HCT116 (cell line): ENCODE data around the gene ARHGEF1. TPM values are rescaled to one million over a fixed set of nuclear protein-coding genes. Genes with fewer than 3 reads are reported as not detected.

ENCODE experiments used
- ATAC-seq: fragments of 200-7000 bp; cut with Tn5 transposase; 2 replicates; pipeline ENCODE4 v1.9.1; 2020; ENCODE audit warnings: mild to moderate bottlenecking, moderate library complexity
- BruUV-seq: library from RNA; stranded (reverse); fragments of 400-500 nt; replicated peaks from 2 replicates; lab custom pipeline; 2021; lab: Mats Ljungman, UMichigan
- CTCF ChIA-PET: fragments of 300-600 bp; sonication (Branson Sonifier 250); formaldehyde crosslinking; loops from one replicate; lab custom pipeline; 2021; ENCODE audit warnings: antibody characterized with exemption; lab: Charles Lee
- POLR2A ChIA-PET: fragments of 300-600, 350-600 bp; sonication (Branson Sonifier 250); formaldehyde crosslinking; loops from one replicate; lab custom pipeline; 2021; ENCODE audit warnings: antibody characterized with exemption; lab: Charles Lee
- RAD21 ChIA-PET, 2 experiments: fragments of 300-600 bp; sonication (Branson Sonifier 250); formaldehyde crosslinking; loops; one replicate each; lab custom pipeline; 2023; ENCODE audit warnings: low total read pairs in 2 of 2; ENCODE audit not compliant: uncharacterized antibody in 2 of 2, unreplicated experiment in 2 of 2, low non-redundant PET in 1 of 2; lab: Charles Lee
- DNase-seq: peaks from one replicate; pipeline ENCODE4 v3.0.0-alpha.2; 2010; ENCODE audit warnings: low read depth, low spot score
- H2AFZ ChIP-seq: fragments of 200-600 bp; shearing (Covaris generic), sonication (generic); 2 replicates; pipeline ENCODE4 v1.6.1; 2017; ENCODE audit warnings: low read depth, mixed run types, mixed read lengths, antibody characterized with exemption, low read length; ENCODE audit not compliant: poor library complexity, severe bottlenecking
- H3K27ac ChIP-seq: 2 replicates; pipeline ENCODE4 v1.5.1; 2012; ENCODE audit warnings: low read depth, low read length
- H3K27me3 ChIP-seq: fragments of 200-600 bp; sonication (generic); 2 replicates; pipeline ENCODE4 v1.6.1; 2016; ENCODE audit warnings: mixed run types, low read length, mixed read lengths; ENCODE audit not compliant: insufficient read depth
- H3K36me3 ChIP-seq, 2 experiments: fragments of 200-500 bp in 1 of 2; fragments of 200-600 bp in 1 of 2; sonication (Bioruptor generic) in 1 of 2; sonication (generic) in 1 of 2; 2 replicates each; pipeline versions ENCODE4 v1.5.1 to v1.6.1; 2014 to 2016; ENCODE audit warnings: low read length in 2 of 2, inconsistent platforms in 1 of 2, mixed read lengths in 1 of 2, mixed run types in 1 of 2; ENCODE audit not compliant: insufficient read depth in 2 of 2, control insufficient read depth in 1 of 2
- H3K4me1 ChIP-seq, 2 experiments: fragments of 200-600 bp in 1 of 2; sonication (generic) in 1 of 2; 2 replicates each; pipeline versions ENCODE4 v1.5.1 to v1.6.1; 2012 to 2017; ENCODE audit warnings: low read length in 2 of 2, inconsistent platforms in 1 of 2, mild to moderate bottlenecking in 1 of 2, mixed read lengths in 1 of 2, mixed run types in 1 of 2, moderate library complexity in 1 of 2; ENCODE audit not compliant: insufficient read depth in 2 of 2, control insufficient read depth in 1 of 2
- H3K4me2 ChIP-seq: fragments of 200-600 bp; sonication (generic); 2 replicates; pipeline ENCODE4 v1.6.1; 2017; ENCODE audit warnings: mixed run types, low read length, mixed read lengths
- H3K4me3 ChIP-seq, 2 experiments: fragments of 200-600 bp in 1 of 2; sonication (generic) in 1 of 2; replicated peaks in 1 of 2; 2 replicates each; pipeline ENCODE4 v1.5.1; 2011 to 2016; ENCODE audit warnings: low read length in 2 of 2, control low read depth in 1 of 2, low read depth in 1 of 2, mild to moderate bottlenecking in 1 of 2, mixed read lengths in 1 of 2, mixed run types in 1 of 2
- H3K79me2 ChIP-seq: fragments of 200-600 bp; sonication (generic); 2 replicates; pipeline ENCODE4 v1.6.1; 2017; ENCODE audit warnings: mild to moderate bottlenecking, mixed run types, low read length, moderate library complexity, mixed read lengths; ENCODE audit not compliant: insufficient read depth
- H3K9ac ChIP-seq: fragments of 200-600 bp; sonication (generic); 2 replicates; pipeline ENCODE4 v1.6.1; 2016; ENCODE audit warnings: low read length, mixed read lengths
- H3K9me2 ChIP-seq: fragments of 200-600 bp; sonication (generic), shearing (Covaris generic); 2 replicates; pipeline ENCODE4 v1.6.1; 2017; ENCODE audit warnings: mixed run types, mild to moderate bottlenecking, moderate library complexity; ENCODE audit not compliant: insufficient read depth
- H3K9me3 ChIP-seq, 2 experiments: fragments of 200-500 bp in 1 of 2; fragments of 200-600 bp in 1 of 2; sonication (Bioruptor generic) in 1 of 2; sonication (generic) in 1 of 2; 2 replicates each; pipeline ENCODE4 v1.6.1; 2014 to 2017; ENCODE audit warnings: low read length in 2 of 2, mixed read lengths in 2 of 2, inconsistent platforms in 1 of 2, low read depth in 1 of 2, mild to moderate bottlenecking in 1 of 2, mixed run types in 1 of 2, moderate library complexity in 1 of 2; ENCODE audit not compliant: control insufficient read depth in 1 of 2, insufficient read depth in 1 of 2
- H4K20me1 ChIP-seq: fragments of 200-600 bp; sonication (generic), shearing (Covaris generic); 2 replicates; pipeline ENCODE4 v1.6.1; 2017; ENCODE audit warnings: mixed run types, mild to moderate bottlenecking, moderate library complexity; ENCODE audit not compliant: insufficient read depth
- ATF3 ChIP-seq: IDR thresholded peaks from 2 replicates; pipeline ENCODE4 v1.6.1; 2012
- CTCF ChIP-seq, 3 experiments: fragments of 200-600 bp in 1 of 3; sonication (generic) in 1 of 3; IDR thresholded peaks in 2 of 3; conservative IDR thresholded peaks in 1 of 3; 2 replicates each; pipeline ENCODE4 v1.5.1; 2012 to 2017; ENCODE audit warnings: low read depth in 2 of 3, low read length in 2 of 3, antibody characterized with exemption in 1 of 3, borderline replicate concordance in 1 of 3, control low read depth in 1 of 3, mild to moderate bottlenecking in 1 of 3, mixed read lengths in 1 of 3, mixed run types in 1 of 3, moderate library complexity in 1 of 3; ENCODE audit not compliant: insufficient read depth in 1 of 3
- EZH2 ChIP-seq: fragments of 200-600 bp; sonication (generic); IDR thresholded peaks from 2 replicates; pipeline ENCODE4 v1.6.1; 2017; ENCODE audit warnings: antibody characterized with exemption, mixed run types
- EZH2phosphoT487 ChIP-seq: fragments of 200-600 bp; IDR thresholded peaks from 2 replicates; pipeline ENCODE4 v1.6.1; 2018; ENCODE audit warnings: antibody characterized with exemption, borderline replicate concordance
- FOSL1 ChIP-seq: IDR thresholded peaks from 2 replicates; pipeline ENCODE4 v1.6.1; 2012; ENCODE audit warnings: low read depth
- POLR2A ChIP-seq: IDR thresholded peaks from 2 replicates; pipeline ENCODE4 v1.7.0; 2011; ENCODE audit warnings: borderline replicate concordance; ENCODE audit not compliant: insufficient read depth, insufficient read length; ENCODE audit errors: extremely low read depth
- POLR2AphosphoS5 ChIP-seq: IDR thresholded peaks from 2 replicates; pipeline ENCODE4 v1.6.1; 2011; ENCODE audit warnings: mild to moderate bottlenecking, low read depth, low read length, moderate library complexity
- REST ChIP-seq: IDR thresholded peaks from 2 replicates; pipeline ENCODE4 v1.6.1; 2012; ENCODE audit warnings: low read depth
- TCF7L2 ChIP-seq: IDR thresholded peaks from 2 replicates; pipeline ENCODE4 v1.7.0; 2011; ENCODE audit warnings: borderline replicate concordance, inconsistent platforms; ENCODE audit not compliant: insufficient read depth, insufficient read length; ENCODE audit errors: extremely low read depth
- ZBTB33 ChIP-seq: IDR thresholded peaks from 2 replicates; pipeline ENCODE4 v1.6.1; 2011; ENCODE audit warnings: mild to moderate bottlenecking, low read length, moderate library complexity; ENCODE audit not compliant: insufficient replicate concordance; ENCODE audit errors: extremely low read depth
- ZFX ChIP-seq: fragments of 450-650 bp; IDR thresholded peaks from 2 replicates; pipeline ENCODE4 v1.6.1; 2017
- intact Hi-C: fragments of 100-400 bp; cut with micrococcal nuclease; formaldehyde crosslinking; loops from 2 replicates; pipeline ENCODE4 v1.10.0; 2022
- total RNA-seq: library from RNA; stranded (reverse); gene quantifications from one replicate; pipeline ENCODE4 v1.2.1, GENCODE V29; 2021; ENCODE audit not compliant: unreplicated experiment

Gene ARHGEF1
- total RNA-seq, 1 experiment from 2014 or later: 110 TPM

GRCh38 chr19:41837981-41838708 is 44.8 kb upstream of the ARHGEF1 start:
- TF ChIP-seq ZFX (no peak), REST (no peak), TCF7L2 (no peak), POLR2AphosphoS5 (no peak), ZBTB33 (no peak), FOSL1 (no peak), CTCF (IDR thresholded peaks at IDR 0.05 in 2 of 3, conservative IDR thresholded peaks at IDR 0.05 in 1 of 3; ENCODE audit: borderline replicate concordance in 1 of 3, insufficient read depth in 1 of 3, low read depth in 2 of 3, low read length in 2 of 3) (no peak), POLR2A (no peak), EZH2 (no peak), ATF3 (no peak), EZH2phosphoT487 (no peak)
- Histone ChIP-seq H3K4me3 (no peak overlapping the region), H3K4me1 (no peaks in the 10 kb centered on the region), H4K20me1 (no peaks in the 10 kb centered on the region), H3K9me3 (no peaks in the 10 kb centered on the region), H3K79me2 (no peaks in the 10 kb centered on the region), H3K27ac (no peak overlapping the region), H3K9me2 (no peaks in the 10 kb centered on the region), H3K27me3 (peaks cover 15% of the 10 kb centered on the region; the same call in 1 of the 2 replicates), H3K36me3 (no peaks in the 10 kb centered on the region), H2AFZ (no peak overlapping the region), H3K9ac (no peak overlapping the region), H3K4me2 (no peak overlapping the region)
- RAD21 ChIA-PET: no interaction called here
- no TSS peak for BruUV-seq
- ATAC-seq (no peak), DNase-seq (no peak)
- POLR2A ChIA-PET: interaction anchor here (1.4 to 1.9 kb wide), 2 partner anchors 12 to 21 kb away, joined by 3 to 9 read pairs; partner anchors contain the start of gene RPS19
- intact Hi-C loops: loop anchor here (5.0 kb wide), 1 partner anchor 46 kb away; no protein-coding TSS in a partner anchor
- CTCF ChIA-PET: interaction anchor here (0.6 kb wide), 1 partner anchor 146 kb away, joined by 3 read pairs; no protein-coding TSS in a partner anchor
